ACHN (cell line): ENCODE data around the gene HDGFL2.

ENCODE experiments used
- DNase-seq: peaks from one replicate; pipeline ENCODE4 v3.0.0-alpha.2; 2015
- in situ Hi-C: cut with HindIII; loops from 2 replicates; pipeline ENCODE4 v1.10.0; 2017; ENCODE audit warnings: low sequenced_read_pairs, low pct_ligation_motif_present, low pct_unique_long_range_greater_than_20kb

HDGFL2 gene

DNA sequence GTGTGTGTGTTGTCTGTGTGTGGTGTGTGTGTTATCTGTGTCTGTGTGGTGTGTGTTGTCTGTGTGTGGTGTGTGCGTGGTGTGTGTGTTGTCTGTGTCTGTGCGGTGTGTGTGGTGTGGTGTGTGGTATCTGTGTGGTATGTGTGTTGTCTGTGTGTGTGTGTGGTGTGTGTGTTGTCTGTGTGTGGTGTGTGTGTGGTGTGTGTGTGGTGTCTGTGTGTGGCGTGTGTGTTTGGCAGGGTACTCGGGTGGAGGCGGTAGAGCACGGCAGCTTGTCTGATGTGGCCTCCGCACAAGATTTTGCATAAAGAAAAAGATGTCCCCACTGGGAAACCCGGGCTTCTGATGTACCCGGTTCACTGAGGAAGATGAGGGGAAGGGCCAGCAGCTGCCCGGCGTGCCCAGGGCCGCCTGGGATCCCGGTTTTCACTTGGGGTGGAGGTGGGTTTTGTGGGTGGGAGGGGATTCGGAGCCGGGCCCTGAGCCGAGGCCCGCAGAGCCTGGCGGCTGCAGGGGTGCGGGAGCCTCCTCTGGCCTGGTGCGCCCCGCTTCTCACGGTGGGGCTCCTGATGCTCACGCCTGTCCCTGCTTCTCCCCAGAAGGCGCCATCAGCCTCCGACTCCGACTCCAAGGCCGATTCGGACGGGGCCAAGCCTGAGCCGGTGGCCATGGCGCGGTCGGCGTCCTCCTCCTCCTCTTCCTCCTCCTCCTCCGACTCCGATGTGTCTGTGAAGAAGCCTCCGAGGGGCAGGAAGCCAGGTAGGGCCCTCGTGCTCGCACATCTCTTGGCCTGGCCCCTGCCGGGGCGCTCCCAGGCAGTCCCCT is 21.2 kb downstream of the HDGFL2 start:
- DNase-seq: no peak
- in situ Hi-C loops: no loop called here

DNA sequence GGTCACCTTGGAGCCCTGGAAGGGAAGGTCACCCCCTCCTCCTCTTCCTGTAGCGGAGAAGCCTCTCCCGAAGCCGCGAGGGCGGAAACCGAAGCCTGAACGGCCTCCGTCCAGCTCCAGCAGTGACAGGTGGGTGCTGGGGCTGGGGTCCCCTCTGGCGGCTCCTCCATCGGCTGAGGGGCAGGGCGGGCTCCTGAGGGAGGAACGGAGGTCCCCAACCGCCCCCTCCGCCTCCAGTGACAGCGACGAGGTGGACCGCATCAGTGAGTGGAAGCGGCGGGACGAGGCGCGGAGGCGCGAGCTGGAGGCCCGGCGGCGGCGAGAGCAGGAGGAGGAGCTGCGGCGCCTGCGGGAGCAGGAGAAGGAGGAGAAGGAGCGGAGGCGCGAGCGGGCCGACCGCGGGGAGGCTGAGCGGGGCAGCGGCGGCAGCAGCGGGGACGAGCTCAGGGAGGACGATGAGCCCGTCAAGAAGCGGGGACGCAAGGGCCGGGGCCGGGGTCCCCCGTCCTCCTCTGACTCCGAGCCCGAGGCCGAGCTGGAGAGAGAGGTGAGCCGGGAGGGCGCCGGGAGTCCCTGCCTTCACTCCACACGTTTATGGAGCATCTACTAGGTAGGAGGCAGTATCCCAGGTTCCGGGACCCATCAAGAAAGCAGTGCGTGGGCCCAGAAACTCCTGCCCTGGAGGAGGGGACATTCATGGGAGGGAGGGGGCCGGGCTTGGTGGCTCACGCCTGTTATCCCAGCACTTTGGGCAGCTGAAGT is 22.0 kb downstream of the HDGFL2 start:
- DNase-seq: no peak
- in situ Hi-C loops: no loop called here

DNA sequence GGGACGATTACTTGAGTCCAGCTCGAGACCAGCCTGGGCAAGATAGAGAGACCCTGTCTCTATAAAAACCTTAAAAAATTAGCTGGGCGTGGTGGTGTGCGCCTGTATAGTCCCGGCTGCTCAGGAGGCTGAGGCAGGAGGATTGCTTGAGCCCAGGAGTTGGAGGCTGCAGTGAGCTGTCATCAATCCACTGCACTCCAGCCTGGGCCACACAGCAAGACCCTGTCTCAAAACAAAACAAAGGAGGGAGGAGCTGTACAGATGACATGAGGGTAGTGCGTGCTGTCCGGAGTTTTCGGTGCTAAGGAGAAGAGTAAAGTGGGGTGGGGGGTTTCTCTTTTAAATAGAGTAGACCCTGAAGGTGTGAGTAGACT is 22.6 kb downstream of the HDGFL2 start:
- DNase-seq: no peak
- in situ Hi-C loops: no loop called here

DNA sequence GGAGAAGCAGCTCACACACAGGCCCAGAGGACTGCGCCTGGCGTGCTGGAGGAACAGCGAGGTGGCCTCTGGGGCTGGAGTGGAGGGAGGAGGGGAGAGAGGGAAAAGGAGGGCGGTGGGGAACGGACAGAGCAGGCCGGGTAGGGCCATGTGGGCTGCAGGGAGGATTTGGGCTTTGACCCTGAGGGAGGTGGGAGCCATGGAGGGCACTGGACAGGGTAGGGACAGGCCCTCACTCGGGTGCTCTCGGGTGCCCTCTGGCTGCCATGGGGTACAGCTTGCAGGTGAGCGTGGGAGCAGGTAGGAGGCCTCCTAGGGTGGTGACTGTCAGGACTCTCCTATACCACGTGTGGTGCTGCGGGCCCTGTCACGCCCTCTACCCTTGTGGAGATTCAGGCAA is 23.4 kb downstream of the HDGFL2 start:
- in situ Hi-C loops: no loop called here
- DNase-seq: no peak

DNA sequence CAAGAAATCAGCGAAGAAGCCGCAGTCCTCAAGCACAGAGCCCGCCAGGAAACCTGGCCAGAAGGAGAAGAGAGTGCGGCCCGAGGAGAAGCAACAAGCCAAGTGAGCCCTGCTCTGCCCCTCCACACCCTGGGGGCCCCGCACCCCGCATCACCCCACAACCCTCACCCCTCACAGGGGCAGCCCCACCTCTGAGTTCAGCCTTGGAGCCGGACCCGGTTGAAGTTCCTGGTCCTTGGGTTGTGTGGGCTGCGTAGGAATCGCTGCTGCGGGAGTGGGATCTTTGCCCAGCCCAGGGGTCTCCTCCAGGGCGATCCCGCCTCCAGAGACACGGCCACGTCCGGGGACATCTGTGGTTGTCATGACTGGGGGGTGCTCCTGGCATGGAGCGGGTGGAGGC is 24.2 kb downstream of the HDGFL2 start:
- DNase-seq: no peak
- in situ Hi-C loops: no loop called here

DNA sequence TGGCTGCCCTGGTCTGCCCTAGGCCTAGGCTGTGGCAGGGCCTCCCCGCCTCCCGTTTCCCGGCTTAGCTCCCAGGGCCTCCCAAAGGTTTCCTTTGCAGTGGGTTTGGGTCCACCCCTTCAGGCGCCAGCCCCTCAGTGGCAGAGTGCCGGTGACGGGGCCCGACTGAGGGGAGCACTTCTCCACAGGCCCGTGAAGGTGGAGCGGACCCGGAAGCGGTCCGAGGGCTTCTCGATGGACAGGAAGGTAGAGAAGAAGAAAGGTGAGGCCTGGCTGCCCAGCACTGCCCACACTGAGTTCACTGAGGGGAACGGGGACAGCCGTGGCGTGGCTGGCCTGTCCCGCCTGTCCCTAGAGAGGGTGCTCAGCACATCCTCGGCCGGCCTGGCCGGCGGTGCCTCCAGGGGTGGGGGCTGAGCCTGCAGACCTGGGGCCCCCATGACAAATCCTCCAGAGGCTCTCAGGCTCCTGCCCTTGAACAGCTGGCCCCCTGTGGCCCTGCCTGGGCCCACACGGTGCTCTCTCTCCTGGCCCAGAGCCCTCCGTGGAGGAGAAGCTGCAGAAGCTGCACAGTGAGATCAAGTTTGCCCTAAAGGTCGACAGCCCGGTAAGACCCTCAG is 25.8 kb downstream of the HDGFL2 start:
- no peak for DNase-seq
- in situ Hi-C loops: no loop called here

DNA sequence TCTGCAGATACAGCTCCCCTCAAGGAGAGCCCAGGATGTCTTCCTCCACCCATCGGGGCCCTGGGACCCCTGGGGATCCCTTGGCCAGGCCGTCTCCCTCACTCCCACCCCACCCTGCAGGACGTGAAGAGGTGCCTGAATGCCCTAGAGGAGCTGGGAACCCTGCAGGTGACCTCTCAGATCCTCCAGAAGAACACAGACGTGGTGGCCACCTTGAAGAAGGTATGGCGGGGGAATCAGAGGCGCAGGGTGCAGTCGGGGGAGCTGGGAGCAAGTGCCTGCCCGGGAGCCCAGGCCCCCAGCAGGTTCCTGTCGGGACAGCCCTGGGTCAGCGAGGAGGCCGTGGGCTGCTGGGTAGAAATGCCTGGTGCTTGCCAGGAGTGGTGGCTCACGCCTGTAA is 26.6 kb downstream of the HDGFL2 start:
- no peak for DNase-seq
- in situ Hi-C loops: no loop called here

DNA sequence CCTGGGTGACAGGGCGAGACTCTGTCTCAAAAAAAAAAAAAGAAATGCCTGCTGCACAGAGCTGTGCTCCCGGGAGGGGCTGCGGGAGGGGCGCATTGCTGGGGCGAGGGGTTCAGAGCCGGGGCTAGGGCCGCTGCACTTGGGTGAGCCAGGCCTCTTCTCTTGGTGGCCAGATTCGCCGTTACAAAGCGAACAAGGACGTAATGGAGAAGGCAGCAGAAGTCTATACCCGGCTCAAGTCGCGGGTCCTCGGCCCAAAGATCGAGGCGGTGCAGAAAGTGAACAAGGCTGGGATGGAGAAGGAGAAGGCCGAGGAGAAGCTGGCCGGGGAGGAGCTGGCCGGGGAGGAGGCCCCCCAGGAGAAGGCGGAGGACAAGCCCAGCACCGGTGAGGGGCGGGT is 27.2 kb downstream of the HDGFL2 start:
- in situ Hi-C loops: no loop called here
- no peak for DNase-seq

DNA sequence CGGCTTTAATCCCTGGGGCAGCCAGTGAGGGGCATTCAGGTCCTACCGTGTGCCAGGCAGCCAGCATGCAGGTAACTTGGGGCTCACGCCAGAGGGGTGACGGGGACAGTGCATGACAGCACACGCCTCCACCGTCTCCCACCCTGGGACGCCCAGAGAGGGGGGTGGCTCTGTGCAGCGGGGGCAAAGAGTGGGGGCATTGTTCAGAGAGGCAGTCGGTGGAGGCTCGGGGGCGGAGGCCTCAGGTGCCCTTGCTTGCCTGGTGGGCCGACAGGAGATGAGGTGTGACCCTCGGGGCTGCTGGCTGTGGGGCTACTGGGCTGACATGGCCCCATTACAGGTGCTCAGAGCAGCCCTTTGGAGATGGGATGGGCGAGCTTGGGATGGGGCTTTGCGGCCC is 27.8 kb downstream of the HDGFL2 start:
- DNase-seq: no peak
- in situ Hi-C loops: no loop called here

DNA sequence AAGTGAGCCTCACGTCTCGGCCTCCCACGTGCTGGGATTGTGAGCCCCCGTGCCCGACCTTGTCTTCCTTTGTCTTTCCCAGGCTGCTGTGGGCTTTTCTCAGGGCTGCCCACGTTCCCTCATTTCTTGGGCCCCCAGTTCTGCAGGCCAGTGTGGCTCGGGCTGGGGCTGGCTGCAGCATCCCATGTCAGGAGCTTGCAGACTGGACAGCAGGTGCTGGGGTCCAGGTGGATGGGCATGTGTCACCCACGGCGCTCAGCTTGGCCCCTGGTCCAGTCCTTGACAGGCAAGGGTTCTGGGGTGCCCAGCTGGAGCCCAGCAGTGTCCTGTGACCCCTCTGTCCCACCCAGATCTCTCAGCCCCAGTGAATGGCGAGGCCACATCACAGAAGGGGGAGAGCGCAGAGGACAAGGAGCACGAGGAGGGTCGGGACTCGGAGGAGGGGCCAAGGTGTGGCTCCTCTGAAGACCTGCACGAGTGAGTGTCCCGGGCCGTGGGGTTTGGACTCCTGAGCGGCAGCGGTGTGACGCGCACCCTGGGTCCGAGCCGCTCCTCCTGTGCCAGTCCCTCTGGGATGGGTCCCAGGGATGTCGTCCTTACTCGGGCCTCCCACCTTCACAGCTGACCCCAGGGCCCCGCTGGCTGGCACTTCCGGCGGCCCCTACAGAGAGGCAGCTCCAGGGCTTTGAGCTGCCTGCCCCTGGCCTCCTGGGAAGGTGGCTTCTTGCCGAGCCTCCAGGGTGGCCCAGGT is 28.9 kb downstream of the HDGFL2 start:
- DNase-seq: no peak
- in situ Hi-C loops: no loop called here

DNA sequence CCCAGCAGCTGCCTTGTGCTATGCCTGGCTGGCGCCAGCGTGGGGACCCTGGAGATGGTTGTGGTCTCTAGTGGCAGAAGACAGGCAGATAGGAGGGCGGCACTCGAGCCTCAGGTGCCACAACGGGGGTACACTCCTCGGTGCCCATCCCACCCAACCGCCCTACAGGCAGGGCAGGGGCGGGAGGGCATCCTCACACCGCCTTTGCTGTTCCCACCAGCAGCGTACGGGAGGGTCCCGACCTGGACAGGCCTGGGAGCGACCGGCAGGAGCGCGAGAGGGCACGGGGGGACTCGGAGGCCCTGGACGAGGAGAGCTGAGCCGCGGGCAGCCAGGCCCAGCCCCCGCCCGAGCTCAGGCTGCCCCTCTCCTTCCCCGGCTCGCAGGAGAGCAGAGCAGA is 29.6 kb downstream of the HDGFL2 start:
- in situ Hi-C loops: no loop called here
- DNase-seq: no peak

DNA sequence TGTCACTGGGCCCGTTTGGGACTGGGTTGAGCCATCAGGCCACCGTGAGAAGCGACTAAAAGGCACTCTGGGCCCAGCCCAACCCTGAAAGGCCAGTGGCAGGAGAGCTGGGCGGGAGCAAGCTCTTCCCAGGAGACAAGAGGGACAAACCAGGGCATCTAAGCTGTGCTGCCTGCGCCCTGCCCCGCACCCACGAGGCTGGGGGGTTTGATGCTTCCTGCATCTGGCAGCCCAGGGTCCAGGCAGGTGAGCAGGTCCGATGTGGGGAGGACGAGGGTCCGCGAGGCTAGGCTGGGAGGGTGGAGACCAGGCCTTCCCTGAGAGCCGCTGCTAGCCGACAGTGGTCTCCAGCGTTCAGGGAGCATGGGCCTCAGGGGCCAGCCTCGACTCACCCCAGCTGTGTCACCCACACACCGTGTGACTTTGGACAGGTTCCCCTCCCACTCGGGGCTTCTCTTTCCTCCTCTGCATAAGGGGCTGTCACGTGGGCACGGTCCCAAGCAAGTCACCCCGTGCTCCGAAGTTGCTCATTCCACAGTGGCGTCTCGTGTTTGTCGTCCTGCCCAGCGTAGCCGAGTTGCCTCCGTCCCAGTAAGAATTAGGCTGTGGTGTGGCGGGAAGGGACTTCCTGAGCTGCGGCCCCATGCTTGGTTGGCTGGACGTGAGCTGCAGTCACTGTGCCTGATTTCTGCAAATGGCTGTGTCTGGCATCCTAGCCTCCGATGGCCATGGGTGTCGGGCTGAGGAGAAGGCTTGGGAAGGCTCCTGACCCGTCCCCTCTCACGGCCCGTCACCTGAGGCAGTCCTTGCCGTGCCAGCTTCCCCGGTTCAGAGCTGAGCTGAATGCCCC is 30.4 kb downstream of the HDGFL2 start:
- DNase-seq: no peak
- in situ Hi-C loops: no loop called here

DNA sequence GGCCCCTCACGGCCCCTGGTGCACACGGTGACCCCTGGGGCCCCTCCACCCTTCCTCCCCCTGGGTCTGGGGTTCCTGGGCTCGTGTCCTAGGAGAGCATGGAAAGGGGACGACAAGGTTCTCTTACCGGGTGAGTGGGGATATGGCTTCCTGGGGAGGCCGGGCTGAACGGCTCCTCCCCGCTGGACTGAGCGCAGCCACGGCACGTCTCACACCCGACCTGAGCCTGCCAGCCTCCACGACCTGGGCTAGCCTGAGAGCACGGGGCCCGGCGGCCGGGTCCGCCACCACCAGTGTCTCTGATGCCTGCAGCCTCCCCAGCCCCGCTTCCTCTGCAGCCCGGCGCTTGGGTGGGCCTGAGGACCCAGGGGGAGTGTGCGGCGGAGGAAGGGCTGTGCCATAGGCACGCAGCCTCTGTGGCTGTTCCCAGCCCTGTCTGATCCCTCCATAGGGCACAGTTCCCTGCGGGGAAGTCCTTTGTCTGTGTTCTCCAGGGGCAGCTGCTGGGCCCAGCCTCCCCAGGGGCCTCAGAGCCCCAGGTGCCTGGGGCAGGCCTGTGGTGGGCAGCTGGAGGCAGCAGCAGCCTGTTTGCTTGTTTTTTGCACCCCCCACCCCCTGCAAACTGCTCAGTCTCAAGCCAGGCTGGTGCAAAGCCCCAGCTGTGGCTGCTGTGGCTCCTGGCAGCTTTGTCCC is 31.2 kb downstream of the HDGFL2 start:
- DNase-seq: no peak
- in situ Hi-C loops: no loop called here

DNA sequence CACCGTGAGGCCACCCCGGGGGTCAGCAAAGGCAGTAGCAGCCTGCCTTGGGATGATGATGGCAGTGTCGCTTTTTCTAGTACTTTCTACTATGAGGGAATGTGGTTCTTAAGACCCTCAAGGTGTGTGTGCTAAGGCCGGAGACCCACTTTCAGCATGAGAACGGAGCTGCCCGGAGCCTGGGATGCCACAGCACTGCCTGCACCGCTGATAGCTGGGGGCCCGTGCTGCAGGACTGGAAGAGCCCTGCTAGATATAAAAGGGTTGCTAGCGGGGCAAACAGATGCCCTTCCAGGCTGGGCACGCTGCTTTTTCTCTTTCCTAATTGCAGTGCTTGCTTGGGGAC is 31.7 kb downstream of the HDGFL2 start:
- in situ Hi-C loops: no loop called here
- no peak for DNase-seq

DNA sequence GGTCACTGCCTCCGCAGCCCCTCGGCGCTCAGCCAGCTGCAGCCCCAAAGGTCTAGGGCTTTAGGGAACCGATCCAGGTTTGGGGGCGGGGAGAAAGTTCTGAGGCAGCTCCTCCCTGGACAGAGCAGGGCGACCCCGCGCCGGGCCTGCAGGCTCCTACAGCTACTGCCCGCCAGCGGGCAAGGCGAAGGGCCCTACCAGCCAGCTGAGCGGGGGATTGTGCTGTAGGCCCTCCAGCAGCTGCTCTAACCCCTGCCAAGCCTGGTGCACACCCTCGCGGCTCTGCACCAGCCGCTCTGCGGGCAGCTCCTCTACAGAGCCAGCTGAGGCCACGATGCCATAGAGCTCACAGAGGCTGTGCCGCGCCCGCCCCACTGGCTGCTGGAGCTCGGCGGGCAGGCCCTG is 32.2 kb downstream of the HDGFL2 start:
- DNase-seq: no peak
- in situ Hi-C loops: no loop called here

DNA sequence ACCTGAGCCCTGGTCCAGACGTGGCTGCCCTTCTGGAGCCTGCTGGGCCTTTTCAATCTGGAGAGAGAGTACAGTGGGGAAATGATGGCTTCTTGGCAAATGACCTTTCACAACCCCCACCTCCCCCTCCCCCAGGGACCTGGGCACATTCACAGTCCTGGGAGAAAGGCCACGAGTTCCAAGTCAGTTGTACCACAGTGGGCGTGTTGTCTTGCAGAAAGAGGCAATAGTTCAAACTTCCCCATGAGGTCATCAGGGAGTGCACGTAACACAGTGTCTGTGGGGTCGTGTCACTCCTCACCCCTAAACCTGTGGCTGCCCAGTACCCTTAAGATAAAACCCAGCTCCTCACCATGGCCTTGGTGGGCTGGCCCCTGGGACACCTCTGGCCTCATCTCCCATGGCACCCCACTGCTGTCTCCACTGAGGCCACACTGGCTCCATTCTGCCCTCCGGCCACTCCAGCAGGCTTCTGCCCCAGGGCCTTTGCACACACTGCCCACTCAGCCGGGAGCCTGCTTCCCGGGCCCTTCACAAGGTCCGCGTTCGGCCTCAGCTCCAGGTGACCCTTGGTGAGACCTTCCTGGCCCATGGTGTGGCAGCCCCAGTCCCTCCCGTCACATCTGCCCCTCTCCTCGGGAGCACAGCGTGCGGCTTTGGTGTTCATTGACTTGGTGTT is 32.9 kb downstream of the HDGFL2 start:
- no peak for DNase-seq
- in situ Hi-C loops: no loop called here
